ENCODE data around the gene MYO10.

The MYO10 gene

DNA sequence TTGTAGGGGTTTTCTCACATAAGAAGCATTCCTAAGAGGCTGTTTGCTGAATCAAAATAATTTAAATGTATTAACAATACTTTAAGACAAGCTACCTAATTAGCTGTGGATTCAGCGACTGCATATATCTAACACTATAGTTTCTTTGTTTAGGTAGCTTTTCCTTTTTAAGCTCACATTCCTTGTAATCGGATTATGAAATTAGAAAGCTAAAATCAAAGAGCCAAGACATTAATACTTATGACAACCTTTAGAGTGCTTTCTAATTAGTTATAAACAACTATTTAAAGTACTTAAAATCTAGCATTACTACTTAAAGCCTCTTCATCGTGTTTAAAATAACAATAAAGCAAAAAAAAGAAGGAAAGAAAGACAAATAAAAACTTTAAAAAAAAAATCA, 182.0 kb downstream of the MYO10 start:
- ChIA-PET POLR2A (no interaction called here), CTCF (interaction anchor here (0.6 to 0.7 kb wide), 4 partner anchors 11 to 1029 kb away, joined by 3 to 4 read pairs (median 3); no protein-coding TSS in a partner anchor)
- no peak for DNase-seq (ENCODE audit: extremely low spot score)
- TF ChIP-seq LEF1 (IDR thresholded peaks at IDR 0.05; ENCODE audit: borderline replicate concordance) (no peak), BHLHE40 (IDR thresholded peaks at IDR 0.05; ENCODE audit: borderline replicate concordance) (no peak), PKNOX1 (IDR thresholded peaks at IDR 0.05) (no peak), FOXM1 (IDR thresholded peaks at IDR 0.05; ENCODE audit: borderline replicate concordance) (no peak), ARNT (IDR thresholded peaks at IDR 0.05) (no peak), TARDBP (IDR thresholded peaks at IDR 0.05) (no peak), HDGF (IDR thresholded peaks at IDR 0.05; ENCODE audit: borderline replicate concordance) (no peak), ZNF384 (IDR thresholded peaks at IDR 0.05) (no peak)

DNA sequence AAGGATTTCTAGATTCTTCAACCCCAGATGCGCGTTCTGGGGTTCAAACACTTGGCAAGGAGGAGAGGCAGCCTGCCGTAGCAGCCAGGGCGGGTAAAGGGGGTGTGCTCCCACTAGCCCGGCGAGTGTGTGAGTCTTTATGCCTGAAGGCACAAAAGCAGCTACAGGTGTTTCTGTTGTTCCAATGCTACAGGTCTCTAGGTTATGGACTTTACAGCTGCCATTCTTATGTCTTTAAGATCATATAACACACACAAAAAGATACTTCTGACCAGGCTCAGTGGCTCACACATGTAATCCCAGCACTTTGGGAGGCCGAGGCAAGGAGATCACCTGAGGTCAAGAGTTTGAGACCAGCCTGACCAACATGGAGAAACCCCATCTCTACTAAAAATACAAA, 185.6 kb downstream of the MYO10 start:
- POLR2A ChIA-PET = no interaction called here
- no peak for DNase-seq (ENCODE audit: extremely low spot score)
- CTCF ChIA-PET = no interaction called here
- TF ChIP-seq ARNT (IDR thresholded peaks at IDR 0.05) = no peak
- no peak for TF ChIP-seq FOXA1 (IDR thresholded peaks at IDR 0.05)
- no peak for TF ChIP-seq SUZ12 (IDR thresholded peaks at IDR 0.05)
- no peak for TF ChIP-seq CTBP1 (IDR thresholded peaks at IDR 0.05; ENCODE audit: borderline replicate concordance)
- no peak for TF ChIP-seq BHLHE40 (IDR thresholded peaks at IDR 0.05; ENCODE audit: borderline replicate concordance)
- no peak for TF ChIP-seq PKNOX1 (IDR thresholded peaks at IDR 0.05)
- TF ChIP-seq SP1 (IDR thresholded peaks at IDR 0.05) = no peak
- TF ChIP-seq NFRKB (IDR thresholded peaks at IDR 0.05) = no peak

- TF ChIP-seq FOXA1 (IDR thresholded peaks at IDR 0.05) = no peak
- no peak for TF ChIP-seq SP1 (IDR thresholded peaks at IDR 0.05)
- CTCF ChIA-PET = no interaction called here
- DNase-seq (ENCODE audit: extremely low spot score) = no peak
- POLR2A ChIA-PET = no interaction called here
These were observed 186.5 kb downstream of the MYO10 start for GRCh38 chr5:16749626-16750025.

GRCh38 chr5:16744164-16744880, 191.8 kb downstream of the MYO10 start:
- POLR2A ChIA-PET = no interaction called here
- CTCF ChIA-PET = no interaction called here
- TF ChIP-seq SP1 (IDR thresholded peaks at IDR 0.05) (no peak), HDGF (IDR thresholded peaks at IDR 0.05; ENCODE audit: borderline replicate concordance) (no peak), ELF4 (IDR thresholded peaks at IDR 0.05) (no peak), SUZ12 (IDR thresholded peaks at IDR 0.05) (no peak)
- no peak for DNase-seq (ENCODE audit: extremely low spot score)

DNA sequence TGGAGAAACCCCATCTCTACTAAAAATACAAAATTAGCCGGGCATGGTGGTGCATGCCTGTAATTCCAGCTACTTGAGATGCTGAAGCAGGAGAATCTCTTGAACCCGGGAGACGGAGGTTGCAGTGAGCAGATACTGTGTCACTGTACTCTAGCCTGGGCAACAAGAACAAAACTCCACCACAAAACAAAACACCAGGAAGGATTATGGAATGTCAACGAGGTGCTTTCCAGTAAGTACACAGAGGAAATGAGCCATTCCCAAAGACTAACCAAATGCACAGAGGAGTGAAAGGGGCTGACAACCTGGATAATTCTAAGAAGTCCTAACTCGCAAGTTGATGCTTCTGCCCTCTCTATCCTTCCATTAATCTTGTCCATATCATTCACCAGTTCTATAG, 193.2 kb downstream of the MYO10 start:
- CTCF ChIA-PET = no interaction called here
- POLR2A ChIA-PET = no interaction called here
- TF ChIP-seq HDGF (IDR thresholded peaks at IDR 0.05; ENCODE audit: borderline replicate concordance) = no peak
- no peak for TF ChIP-seq FOXA1 (IDR thresholded peaks at IDR 0.05)
- TF ChIP-seq TARDBP (IDR thresholded peaks at IDR 0.05) = no peak
- TF ChIP-seq SP1 (IDR thresholded peaks at IDR 0.05) = no peak
- no peak for TF ChIP-seq NFRKB (IDR thresholded peaks at IDR 0.05)
- TF ChIP-seq CTBP1 (IDR thresholded peaks at IDR 0.05; ENCODE audit: borderline replicate concordance) = no peak
- TF ChIP-seq LEF1 (IDR thresholded peaks at IDR 0.05; ENCODE audit: borderline replicate concordance) = no peak
- no peak for TF ChIP-seq ZNF384 (IDR thresholded peaks at IDR 0.05)
- TF ChIP-seq BHLHE40 (IDR thresholded peaks at IDR 0.05; ENCODE audit: borderline replicate concordance) = no peak
- no peak for TF ChIP-seq PKNOX1 (IDR thresholded peaks at IDR 0.05)
- TF ChIP-seq SUZ12 (IDR thresholded peaks at IDR 0.05) = no peak
- TF ChIP-seq ARNT (IDR thresholded peaks at IDR 0.05) = no peak
- no peak for TF ChIP-seq ELF4 (IDR thresholded peaks at IDR 0.05)
- TF ChIP-seq FOXM1 (IDR thresholded peaks at IDR 0.05; ENCODE audit: borderline replicate concordance) = no peak
- TF ChIP-seq L3MBTL2 (conservative IDR thresholded peaks at IDR 0.05) = no peak
- TF ChIP-seq FOXK2 (IDR thresholded peaks at IDR 0.05) = no peak
- no peak for DNase-seq (ENCODE audit: extremely low spot score)

DNA sequence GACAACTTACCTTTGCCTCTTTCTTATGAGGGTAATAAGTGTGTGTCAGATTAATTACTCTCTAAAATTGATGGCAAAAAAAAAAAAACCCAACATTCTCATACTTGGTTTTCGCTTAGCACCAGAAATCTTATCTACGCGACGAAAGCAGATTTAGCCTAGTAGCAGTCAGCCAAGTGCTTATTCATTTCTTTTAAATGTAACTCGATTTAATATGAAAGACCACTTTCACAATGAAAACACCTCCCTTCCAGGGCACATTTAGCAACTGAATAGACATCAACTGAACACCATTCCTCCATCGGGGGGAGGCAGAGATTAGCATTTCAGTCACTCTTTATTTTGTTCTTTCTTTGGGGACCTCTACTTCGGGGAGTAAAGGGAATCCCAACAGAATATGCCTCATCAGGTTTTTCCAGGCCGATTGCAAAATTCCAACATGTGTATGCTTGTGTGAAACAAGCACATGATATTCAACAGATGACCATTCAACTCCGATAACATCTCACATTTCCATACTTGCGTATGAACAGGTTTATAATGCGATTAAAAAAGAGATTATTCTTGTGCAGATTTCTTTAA, 195.2 kb downstream of the MYO10 start:
- POLR2A ChIA-PET = no interaction called here
- CTCF ChIA-PET = no interaction called here
- DNase-seq (ENCODE audit: extremely low spot score) = no peak
- TF ChIP-seq L3MBTL2 (conservative IDR thresholded peaks at IDR 0.05) (no peak), CTBP1 (IDR thresholded peaks at IDR 0.05; ENCODE audit: borderline replicate concordance) (no peak), SUZ12 (IDR thresholded peaks at IDR 0.05) (no peak), NFRKB (IDR thresholded peaks at IDR 0.05) (no peak), LEF1 (IDR thresholded peaks at IDR 0.05; ENCODE audit: borderline replicate concordance) (no peak), FOXM1 (IDR thresholded peaks at IDR 0.05; ENCODE audit: borderline replicate concordance) (no peak), FOXA1 (IDR thresholded peaks at IDR 0.05) (no peak), HDGF (IDR thresholded peaks at IDR 0.05; ENCODE audit: borderline replicate concordance) (no peak), ELF4 (IDR thresholded peaks at IDR 0.05) (no peak), BHLHE40 (IDR thresholded peaks at IDR 0.05; ENCODE audit: borderline replicate concordance) (no peak), TARDBP (IDR thresholded peaks at IDR 0.05) (no peak), ARNT (IDR thresholded peaks at IDR 0.05) (no peak), PKNOX1 (IDR thresholded peaks at IDR 0.05) (no peak), ZNF384 (IDR thresholded peaks at IDR 0.05) (no peak), FOXK2 (IDR thresholded peaks at IDR 0.05) (no peak), SP1 (IDR thresholded peaks at IDR 0.05) (no peak)
